Peyer's patch (tissue), 4 donors: ENCODE measurements around the gene POLD2.

Source experiments
- CTCF ChIP-seq, 6 experiments: fragments of 450-650 bp in 4 of 6; fragments of 200-600 bp in 2 of 6; sonication (generic) in 1 of 6; IDR thresholded peaks; one replicate each; pipeline ENCODE4 v1.5.1; 2017 to 2019; ENCODE audit warnings: antibody characterized with exemption in 6 of 6, mild to moderate bottlenecking in 3 of 6, moderate library complexity in 1 of 6
- POLR2A ChIP-seq, 2 donors: fragments of 450-650 bp; IDR thresholded peaks; one replicate each; pipeline ENCODE4 v1.5.1; 2017; ENCODE audit warnings: antibody characterized with exemption in 2 of 2, mild to moderate bottlenecking in 2 of 2, moderate library complexity in 2 of 2

GRCh38 chr7:44145969-44146911 lies 22.9 kb upstream of the POLD2 start:
- TF ChIP-seq CTCF (IDR thresholded peaks at IDR 0.05) = no peak
- no peak for TF ChIP-seq POLR2A (IDR thresholded peaks at IDR 0.05)
